Esophagus squamous epithelium (tissue), 5 donors: Measurements from ENCODE around the gene PADI3. TPM values are rescaled to one million over a fixed set of nuclear protein-coding genes. Genes with fewer than 3 reads are reported as not detected.

Source experiments
- DNase-seq: peaks from one replicate; lab custom pipeline; 2025; lab: John Stamatoyannopoulos, UW
- H3K27ac ChIP-seq, 4 donors: fragments of 200-600 bp; sonication (generic); one replicate each; pipeline ENCODE4 v1.5.1; 2016 to 2019; ENCODE audit warnings: mild to moderate bottlenecking in 1 of 4
- H3K27me3 ChIP-seq, 4 donors: fragments of 200-600 bp; sonication (generic); 1 replicate in 3 of 4; 2 replicates in 1 of 4; pipeline versions ENCODE4 v1.5.1 to v1.6.0; 2017 to 2021; ENCODE audit warnings: antibody characterized with exemption in 1 of 4
- H3K36me3 ChIP-seq, 3 donors: fragments of 200-600 bp; sonication (generic); one replicate each; pipeline ENCODE4 v1.5.1; 2016 to 2019
- H3K4me1 ChIP-seq, 3 donors: fragments of 200-600 bp; sonication (generic); one replicate each; pipeline ENCODE4 v1.5.1; 2017 to 2019
- H3K4me3 ChIP-seq, 4 donors: fragments of 200-600 bp; sonication (generic); 1 replicate in 3 of 4; 2 replicates in 1 of 4; pipeline ENCODE4 v1.5.1; 2016 to 2019; ENCODE audit warnings: mild to moderate bottlenecking in 2 of 4, moderate library complexity in 1 of 4
- H3K9me3 ChIP-seq, 3 donors: fragments of 200-600 bp; sonication (generic); one replicate each; pipeline ENCODE4 v1.5.1; 2016 to 2019
- CTCF ChIP-seq, 6 experiments: fragments of 450-650 bp in 4 of 6; fragments of 200-600 bp in 2 of 6; sonication (generic) in 2 of 6; IDR thresholded peaks; one replicate each; pipeline ENCODE4 v1.5.1; 2016 to 2019; ENCODE audit warnings: antibody characterized with exemption in 6 of 6, mild to moderate bottlenecking in 4 of 6, moderate library complexity in 4 of 6
- POLR2A ChIP-seq, 4 donors: fragments of 450-650 bp; IDR thresholded peaks; one replicate each; pipeline ENCODE4 v1.6.1; 2017; ENCODE audit warnings: antibody characterized with exemption in 4 of 4, mild to moderate bottlenecking in 4 of 4, moderate library complexity in 3 of 4
- WGBS, 2 donors: methylation state at CpG; one replicate each; pipeline ENCODE4 v1.1.5; 2018; 5-methylcytosine and 5-hydroxymethylcytosine counted together
- intact Hi-C: fragments of 100-400 bp; cut with DNase I; formaldehyde crosslinking; loops from one replicate; pipeline ENCODE4 v1.15.0; 2022
- total RNA-seq, 4 donors: library from RNA; depleted of rRNA; stranded (reverse); fragments of >200 nt; gene quantifications; one replicate each; pipeline ENCODE4 v1.1.0, GENCODE V29; 2016
- donor health status: DM: yes; HTN: yes; CAD: no.

PADI3 gene
- total RNA-seq, 4 donors from 2014 or later, result 0.64 to 9.9 (median 2.3) TPM

DNA sequence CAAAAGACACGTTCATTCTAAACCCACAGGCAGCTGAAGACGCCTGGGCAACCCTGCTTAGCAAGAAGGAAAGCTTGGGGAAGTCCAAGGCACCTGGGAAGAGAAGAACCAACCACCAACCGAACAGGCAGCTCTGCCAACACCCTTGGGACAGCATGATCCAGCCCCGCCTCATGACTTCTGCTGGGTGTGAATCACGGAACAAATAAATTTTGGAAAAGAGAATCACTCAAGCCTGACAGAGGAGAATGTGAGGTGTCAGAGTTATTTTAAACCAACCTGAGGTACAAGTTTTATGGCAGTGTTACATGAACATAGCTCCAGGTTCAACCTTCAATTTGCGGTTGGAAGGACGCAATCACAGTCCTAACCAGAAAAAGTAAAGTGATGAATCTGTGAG lies 49.1 kb downstream of the PADI3 start:
- H3K4me3 ChIP-seq, result no peak overlapping the region
- no peaks in the 10 kb centered on the region for H3K36me3 ChIP-seq
- peaks cover 0 to 14% (median 0%) of the 10 kb centered on the region in 3 donors for H3K9me3 ChIP-seq
- intact Hi-C loops, result no loop called here
- no peaks in the 10 kb centered on the region for H3K27me3 ChIP-seq
- TF ChIP-seq POLR2A (IDR thresholded peaks at IDR 0.05) (no peak), CTCF (IDR thresholded peaks at IDR 0.05) (no peak)
- no peak for DNase-seq
- H3K4me1 ChIP-seq, result peaks cover 0 to 48% (median 5%) of the 10 kb centered on the region in 3 donors
- 25 to 58% methylated on average over 7 of the region's 7 CpGs for WGBS, 2 donors
- H3K27ac ChIP-seq, result peak overlapping the region; percentile 47 to 85 (median 74)

DNA sequence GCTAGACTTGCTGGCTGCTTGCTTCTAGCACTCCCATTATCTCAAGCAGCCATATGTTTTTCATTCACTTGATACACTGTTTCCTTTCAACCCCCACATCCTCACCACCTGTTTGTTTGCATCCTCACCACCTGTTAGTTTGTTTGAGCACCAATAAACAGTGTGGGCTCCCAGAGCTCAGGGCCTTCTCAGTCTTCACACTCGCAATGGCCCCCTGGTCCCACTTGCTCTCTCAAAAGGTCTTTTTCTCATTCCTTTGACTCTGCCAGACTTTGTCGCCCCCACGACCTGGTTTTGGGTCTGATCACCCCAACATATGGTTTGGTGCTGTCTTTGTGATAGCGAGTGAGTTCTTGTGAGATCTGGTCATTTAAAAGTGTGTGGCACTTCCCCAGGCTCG lies 52.9 kb downstream of the PADI3 start:
- peaks cover 4 to 75% (median 26%) of the 10 kb centered on the region in 3 donors for H3K4me1 ChIP-seq
- H3K36me3 ChIP-seq, result no peaks in the 10 kb centered on the region
- TF ChIP-seq CTCF (IDR thresholded peaks at IDR 0.05), result no peak
- TF ChIP-seq POLR2A (IDR thresholded peaks at IDR 0.05), result no peak
- peaks cover 0 to 14% (median 0%) of the 10 kb centered on the region in 3 donors for H3K9me3 ChIP-seq
- whole genome bisulfite sequencing, 2 donors, result 80 to 87% methylated on average over 5 of the region's 5 CpGs
- H3K27ac ChIP-seq, result no peak overlapping the region
- intact Hi-C loops, result no loop called here
- H3K4me3 ChIP-seq, result no peak overlapping the region
- no peak for DNase-seq
- peaks cover 0 to 3% (median 0%) of the 10 kb centered on the region in 4 donors for H3K27me3 ChIP-seq

- no peak for DNase-seq
- Histone ChIP-seq H3K9me3 (peaks cover 0 to 14% (median 0%) of the 10 kb centered on the region in 3 donors), H3K36me3 (no peaks in the 10 kb centered on the region), H3K27me3 (peaks cover 0 to 25% (median 0%) of the 10 kb centered on the region in 4 donors), H3K4me1 (peaks cover 4 to 57% (median 21%) of the 10 kb centered on the region in 3 donors), H3K27ac (peak overlapping the region in 3 of 4 donors; percentile 32 to 79 (median 72)), H3K4me3 (no peak overlapping the region)
- intact Hi-C loops, result no loop called here
- no peak for TF ChIP-seq POLR2A (IDR thresholded peaks at IDR 0.05)
- no peak for TF ChIP-seq CTCF (IDR thresholded peaks at IDR 0.05)
- WGBS, 2 donors, result 9 to 30% methylated on average over 2 to 5 of the region's 6 CpGs
Observed at GRCh38 chr1:17304151-17304825, 55.4 kb downstream of the PADI3 start.

- DNase-seq, result no peak
- no peaks in the 10 kb centered on the region for H3K36me3 ChIP-seq
- 29 to 35% methylated on average over 4 to 6 of the region's 6 CpGs for WGBS, 2 donors
Observed at GRCh38 chr1:17304826-17305175, 55.9 kb downstream of the PADI3 start.

More at GRCh38 chr1:17304826-17305175, 55.9 kb downstream of the PADI3 start:
- peaks cover 0 to 30% (median 0%) of the 10 kb centered on the region in 4 donors for H3K27me3 ChIP-seq
- intact Hi-C loops, result no loop called here
- H3K27ac ChIP-seq, result peak overlapping the region in 3 of 4 donors; percentile 32 to 79 (median 72)
- TF ChIP-seq CTCF (IDR thresholded peaks at IDR 0.05) (no peak), POLR2A (IDR thresholded peaks at IDR 0.05) (no peak)
- H3K9me3 ChIP-seq, result peaks cover 0 to 14% (median 0%) of the 10 kb centered on the region in 3 donors
- no peak overlapping the region for H3K4me3 ChIP-seq
- peaks cover 4 to 51% (median 21%) of the 10 kb centered on the region in 3 donors for H3K4me1 ChIP-seq
